Left colon (tissue), 2 donors: ENCODE results near the gene FBXO7. TPM values are rescaled to one million over a fixed set of nuclear protein-coding genes. Genes with fewer than 3 reads are reported as not detected.
A peak's percentile ranks its signal among the peaks of the same experiment; 100 is the strongest.

ENCODE experiments used
- ATAC-seq: fragments of 200-7000 bp; cut with Tn5 transposase; one replicate; pipeline ENCODE4 v1.9.1; 2020; ENCODE audit warnings: mild to moderate bottlenecking, moderate library complexity
- DNase-seq, 2 donors: peaks; one replicate each; pipeline ENCODE4 v3.0.0-alpha.2; 2020
- intact Hi-C, 2 donors: fragments of 100-400 bp; cut with DNase I in 1 of 2; cut with micrococcal nuclease in 1 of 2; formaldehyde crosslinking; loops; one replicate each; pipeline versions ENCODE4 v1.11.2 to v1.14.0; 2022; cut with DNase I, micrococcal nuclease
- total RNA-seq, 2 donors: library from RNA; stranded (reverse); fragmentation: NEBNext Ultra II Directional; extraction: Animal tissue kit (Norgen Biotek cat#: 25700); gene quantifications; one replicate each; pipeline ENCODE4 v1.2.1, GENCODE V29; 2021
- donor health status: DM: no; HTN: no; CAD: no.
- donor health status: DM: yes; HTN: yes; CAD: no.

The FBXO7 gene
- total RNA-seq, 2 donors from 2014 or later, result 66.9 to 84.2 TPM

- no peak for DNase-seq
- no peak for ATAC-seq
- intact Hi-C loops, result no loop called here
Observed at GRCh38 chr22:32482708-32483107, 8.1 kb downstream of the FBXO7 start.

DNA sequence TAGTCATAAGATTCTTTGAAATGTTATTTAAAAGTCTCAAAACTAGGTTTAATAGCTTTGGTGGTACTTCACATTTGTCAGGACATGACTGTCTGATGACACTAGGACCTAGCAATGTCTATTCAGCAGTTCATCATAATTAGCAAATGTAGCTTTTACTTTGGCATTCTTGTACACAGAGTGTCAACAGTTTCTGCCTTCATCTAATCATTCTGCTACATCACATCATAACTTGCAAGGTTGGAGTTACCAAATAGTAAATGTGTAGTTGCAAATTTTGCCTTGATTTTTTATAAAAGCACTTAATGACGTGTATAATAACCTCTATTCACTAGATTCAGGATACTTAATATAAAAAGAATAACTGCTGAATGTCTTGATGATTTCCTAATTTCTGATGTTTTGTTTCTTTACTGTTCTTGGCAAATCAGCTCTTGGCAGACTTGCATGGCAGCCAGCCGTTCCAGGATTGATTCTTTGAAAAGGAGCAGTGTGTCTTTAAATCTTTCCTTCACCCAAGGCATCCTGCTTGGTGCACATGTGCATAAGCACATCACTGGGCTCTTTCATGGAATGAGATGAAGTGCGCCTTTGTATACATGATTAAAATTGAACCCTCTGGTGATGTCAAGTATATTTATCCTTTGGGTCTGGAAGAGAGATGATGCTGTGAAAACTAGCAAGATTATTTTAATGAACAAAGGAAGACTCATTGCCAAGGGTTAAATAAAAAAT, 12.2 kb downstream of the FBXO7 start:
- no peak for DNase-seq
- intact Hi-C loops, result no loop called here
- ATAC-seq, result no peak

- DNase-seq (no peak), ATAC-seq (no peak)
- intact Hi-C loops, result no loop called here
Observed at GRCh38 chr22:32487461-32487860, 12.8 kb downstream of the FBXO7 start.

- intact Hi-C loops, result no loop called here
- ATAC-seq, result no peak
- no peak for DNase-seq
Observed at GRCh38 chr22:32489377-32489776, 14.8 kb downstream of the FBXO7 start.

GRCh38 chr22:32490279-32490678, 15.7 kb downstream of the FBXO7 start:
- DNase-seq (no peak), ATAC-seq (no peak)
- intact Hi-C loops, result no loop called here

- no peak for DNase-seq
- no peak for ATAC-seq
- intact Hi-C loops, result no loop called here
Observed at GRCh38 chr22:32492111-32492510, 17.5 kb downstream of the FBXO7 start.

DNA sequence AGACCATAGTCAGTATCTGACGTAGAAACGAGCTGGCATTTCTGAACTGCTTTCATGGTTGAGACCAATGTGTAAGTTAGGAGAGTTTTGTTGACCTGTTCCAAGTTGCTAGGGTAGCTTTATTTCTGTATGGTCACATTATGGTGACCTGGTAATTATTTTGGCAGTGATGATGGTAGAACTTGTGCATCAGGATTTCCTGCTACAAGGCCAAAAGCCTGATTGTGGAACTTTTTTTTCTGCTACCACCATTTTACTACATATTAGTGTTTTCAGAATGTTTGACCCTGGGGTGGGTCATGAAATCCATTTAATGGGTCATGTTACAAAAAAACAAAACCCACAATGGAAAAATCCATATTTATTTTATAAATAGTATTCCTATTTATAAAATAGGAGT, 18.9 kb downstream of the FBXO7 start:
- no peak for ATAC-seq
- intact Hi-C loops, result no loop called here

DNA sequence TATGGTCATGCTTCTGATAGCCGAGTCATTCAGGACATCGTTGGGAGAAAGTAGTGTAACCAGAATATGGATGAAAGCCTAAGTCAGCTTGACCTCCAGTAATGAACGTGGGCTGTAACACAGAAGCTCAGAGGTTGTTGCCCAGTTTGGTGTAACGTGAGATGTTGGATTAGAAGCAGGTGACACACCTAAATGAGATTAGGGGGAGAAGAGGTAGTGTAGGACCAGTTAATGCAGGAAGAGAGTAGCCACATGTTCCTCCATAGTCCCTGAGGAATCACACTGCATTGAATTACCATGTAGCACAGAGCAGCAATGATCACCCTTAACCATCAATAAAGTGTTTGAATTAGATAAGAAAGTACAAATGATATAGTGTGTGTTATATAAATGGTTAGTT, 20.4 kb downstream of the FBXO7 start:
- intact Hi-C loops, result no loop called here
- no peak for DNase-seq
- ATAC-seq, result no peak

More for the DNA sequence above, 18.9 kb downstream of the FBXO7 start:
- no peak for DNase-seq

GRCh38 chr22:32499666-32500065, 25.1 kb downstream of the FBXO7 start:
- ATAC-seq, result no peak
- DNase-seq, result no peak
- intact Hi-C loops, result no loop called here

- DNase-seq (no peak), ATAC-seq (peak; percentile 13)
- intact Hi-C loops, result no loop called here
Observed at GRCh38 chr22:32501836-32502752, 27.5 kb downstream of the FBXO7 start.

GRCh38 chr22:32509045-32509444, 34.4 kb downstream of the FBXO7 start:
- no peak for DNase-seq
- no peak for ATAC-seq
- intact Hi-C loops, result no loop called here

DNA sequence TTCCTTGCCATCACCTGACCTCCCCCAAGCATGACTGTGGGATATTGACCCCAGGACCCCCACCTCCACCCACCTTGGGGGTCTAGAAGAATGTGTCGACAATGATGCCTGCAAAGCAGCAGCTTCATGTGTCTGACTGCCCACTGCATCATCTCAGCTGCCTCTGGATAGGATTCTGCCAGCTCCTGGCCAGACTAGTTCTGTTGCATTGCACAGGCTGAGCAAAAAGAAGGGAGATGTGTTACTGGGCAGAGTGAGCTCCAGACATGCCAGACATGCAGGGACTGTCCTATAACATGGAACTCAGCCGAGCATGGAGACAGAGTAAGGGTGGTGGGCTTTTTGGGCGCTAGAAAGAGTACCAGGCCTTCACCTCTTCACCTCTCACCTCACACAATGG, 36.7 kb downstream of the FBXO7 start:
- intact Hi-C loops, result no loop called here

GRCh38 chr22:32511776-32512175, 37.2 kb downstream of the FBXO7 start:
- DNase-seq (no peak), ATAC-seq (no peak)
- intact Hi-C loops, result no loop called here

More for the DNA sequence above, 36.7 kb downstream of the FBXO7 start:
- DNase-seq (no peak), ATAC-seq (no peak)

GRCh38 chr22:32512267-32512982, 37.8 kb downstream of the FBXO7 start:
- ATAC-seq (no peak), DNase-seq (no peak)
- intact Hi-C loops, result no loop called here

GRCh38 chr22:32515084-32515483, 40.5 kb downstream of the FBXO7 start:
- ATAC-seq (no peak), DNase-seq (no peak)
- intact Hi-C loops, result no loop called here

DNA sequence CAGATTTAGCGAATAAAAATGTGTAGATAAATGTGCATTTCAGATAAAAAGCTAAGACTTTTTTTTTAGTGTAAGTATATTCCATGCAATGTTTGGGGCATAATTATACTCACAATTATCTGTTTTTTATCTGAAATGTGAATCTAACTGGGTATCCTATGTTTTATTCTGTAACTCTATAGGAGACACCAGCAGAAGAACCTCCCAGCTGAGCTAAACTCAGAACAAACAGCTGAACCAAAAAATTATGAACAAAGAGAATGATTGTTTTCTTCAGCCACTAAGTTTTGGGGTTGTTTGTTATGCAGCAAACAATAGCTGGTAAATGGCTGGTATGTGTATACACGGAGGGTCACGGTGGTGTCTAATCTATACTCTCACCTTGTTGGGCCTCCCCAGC, 42.9 kb downstream of the FBXO7 start:
- no peak for DNase-seq
- intact Hi-C loops, result no loop called here
- no peak for ATAC-seq

GRCh38 chr22:32517921-32518320, 43.3 kb downstream of the FBXO7 start:
- ATAC-seq (no peak), DNase-seq (no peak)
- intact Hi-C loops, result no loop called here

GRCh38 chr22:32518381-32518780, 43.8 kb downstream of the FBXO7 start:
- intact Hi-C loops, result no loop called here
- DNase-seq (no peak), ATAC-seq (no peak)

- no peak for ATAC-seq
- intact Hi-C loops, result no loop called here
- no peak for DNase-seq
Observed at GRCh38 chr22:32518848-32519247, 44.2 kb downstream of the FBXO7 start.

DNA sequence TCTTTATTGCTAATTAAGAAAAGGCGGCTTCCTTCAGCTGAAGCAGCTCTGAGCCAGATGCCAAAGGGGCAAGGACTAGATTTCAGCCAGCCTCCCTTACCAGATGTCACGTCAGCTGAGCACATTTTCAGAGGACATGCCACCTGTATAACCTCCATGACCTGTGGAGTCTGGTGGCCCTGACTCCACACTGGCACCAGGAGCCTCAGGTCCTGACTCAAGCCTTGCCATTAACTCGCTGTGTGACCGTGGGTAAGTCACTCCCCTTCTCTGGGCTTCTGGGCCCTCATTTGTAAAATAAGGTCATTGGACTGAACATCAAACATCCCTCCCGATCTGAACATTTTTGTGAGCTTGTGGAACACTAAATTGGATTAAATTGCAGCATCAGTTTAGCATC, 46.0 kb downstream of the FBXO7 start:
- DNase-seq (no peak), ATAC-seq (no peak)
- intact Hi-C loops, result no loop called here
